Epithelial cell of esophagus (primary cell): ENCODE results near the gene BIN1.
A peak's percentile ranks its signal among the peaks of the same experiment; 100 is the strongest.

ENCODE experiments used
- DNase-seq: peaks from one replicate; pipeline ENCODE4 v3.0.0; 2010; ENCODE audit warnings: low read depth
- H3K4me3 ChIP-seq: 2 replicates; pipeline ENCODE4 v1.5.1; 2011; ENCODE audit warnings: mild to moderate bottlenecking, low read length, control low read depth
- CTCF ChIP-seq: IDR thresholded peaks from 2 replicates; pipeline ENCODE4 v1.5.1; 2011; ENCODE audit warnings: low read depth, mild to moderate bottlenecking, low read length, control low read depth, inconsistent platforms; ENCODE audit not compliant: insufficient read depth; ENCODE audit errors: missing control alignments

Gene BIN1

GRCh38 chr2:127025359-127026166 lies 81.4 kb downstream of the BIN1 start:
- peak overlapping the region; percentile 34 for H3K4me3 ChIP-seq
- DNase-seq, result peak; percentile 70
- TF ChIP-seq CTCF, result peak; percentile 24

GRCh38 chr2:127024769-127025358 lies 82.1 kb downstream of the BIN1 start:
- peak; percentile 60 for DNase-seq
- H3K4me3 ChIP-seq, result peak overlapping the region; percentile 34
- TF ChIP-seq CTCF, result peak; percentile 50

GRCh38 chr2:127023504-127023903 lies 83.5 kb downstream of the BIN1 start:
- H3K4me3 ChIP-seq, result no peak overlapping the region
- DNase-seq, result no peak
- no peak for TF ChIP-seq CTCF

GRCh38 chr2:127022817-127023216 lies 84.1 kb downstream of the BIN1 start:
- DNase-seq, result no peak
- no peak for TF ChIP-seq CTCF
- no peak overlapping the region for H3K4me3 ChIP-seq

- DNase-seq, result no peak
- no peak for TF ChIP-seq CTCF
- H3K4me3 ChIP-seq, result no peak overlapping the region
These were observed 86.4 kb downstream of the BIN1 start for GRCh38 chr2:127020536-127020935.

GRCh38 chr2:127017548-127017947 lies 89.4 kb downstream of the BIN1 start:
- DNase-seq, result no peak
- TF ChIP-seq CTCF, result no peak
- H3K4me3 ChIP-seq, result no peak overlapping the region
